Liver (tissue), 3 donors: ENCODE data around the gene MAP2K3.

Experiments
- ATF3 ChIP-seq: IDR thresholded peaks from 2 replicates; pipeline ENCODE4 v1.6.1; 2016; ENCODE audit warnings: antibody characterized with exemption
- FOXA1 ChIP-seq: IDR thresholded peaks from 2 replicates; pipeline ENCODE4 v1.6.1; 2016; ENCODE audit warnings: antibody characterized with exemption
- FOXA2 ChIP-seq: IDR thresholded peaks from 2 replicates; pipeline ENCODE4 v1.6.1; 2016; ENCODE audit warnings: antibody characterized with exemption
- HNF4G ChIP-seq: IDR thresholded peaks from 2 replicates; pipeline ENCODE4 v1.6.1; 2016; ENCODE audit warnings: antibody characterized with exemption
- JUND ChIP-seq, 2 donors: IDR thresholded peaks; 2 replicates each; pipeline ENCODE4 v1.6.1; 2016; ENCODE audit warnings: antibody characterized with exemption in 2 of 2
- RAD21 ChIP-seq, 2 donors: IDR thresholded peaks; 2 replicates each; pipeline ENCODE4 v1.6.1; 2016; ENCODE audit warnings: antibody characterized with exemption in 2 of 2, mild to moderate bottlenecking in 2 of 2
- RXRA ChIP-seq, 2 donors: IDR thresholded peaks; 2 replicates each; pipeline ENCODE4 v1.6.1; 2017 to 2018; ENCODE audit warnings: antibody characterized with exemption in 2 of 2, mild to moderate bottlenecking in 1 of 2
- SP1 ChIP-seq: IDR thresholded peaks from 2 replicates; pipeline ENCODE4 v1.6.1; 2018; ENCODE audit warnings: antibody characterized with exemption, mild to moderate bottlenecking
- TAF1 ChIP-seq: conservative IDR thresholded peaks from 2 replicates; pipeline ENCODE4 v1.6.1; 2016; ENCODE audit warnings: antibody characterized with exemption, mild to moderate bottlenecking
- YY1 ChIP-seq: IDR thresholded peaks from 2 replicates; pipeline ENCODE4 v1.6.1; 2016; ENCODE audit warnings: antibody characterized with exemption, mild to moderate bottlenecking
- TF ChIP-seq, protein P1 (sequence below): fragments of 150-350 bp; IDR thresholded peaks from 2 replicates; pipeline ENCODE4 v1.5.1; 2017; ENCODE audit warnings: improper control_type of control experiment, low read depth, low read length; ENCODE audit not compliant: missing input control
- TF ChIP-seq, protein P2 (sequence below): IDR thresholded peaks from 2 replicates; pipeline ENCODE4 v1.6.1; 2016; ENCODE audit warnings: antibody characterized with exemption
- TF ChIP-seq, protein P3 (sequence below): IDR thresholded peaks from 2 replicates; pipeline ENCODE4 v1.6.1; 2016; ENCODE audit warnings: antibody characterized with exemption
- TF ChIP-seq, protein P4 (sequence below): IDR thresholded peaks from 2 replicates; pipeline ENCODE4 v1.6.1; 2016; ENCODE audit warnings: antibody characterized with exemption, mild to moderate bottlenecking
- donor health status: healthy.
- donor health status: healthy.

GRCh38 chr17:21330436-21331160, 46.1 kb downstream of the MAP2K3 start:
- TF ChIP-seq ATF3, result no peak
- TF ChIP-seq, protein P1, sequence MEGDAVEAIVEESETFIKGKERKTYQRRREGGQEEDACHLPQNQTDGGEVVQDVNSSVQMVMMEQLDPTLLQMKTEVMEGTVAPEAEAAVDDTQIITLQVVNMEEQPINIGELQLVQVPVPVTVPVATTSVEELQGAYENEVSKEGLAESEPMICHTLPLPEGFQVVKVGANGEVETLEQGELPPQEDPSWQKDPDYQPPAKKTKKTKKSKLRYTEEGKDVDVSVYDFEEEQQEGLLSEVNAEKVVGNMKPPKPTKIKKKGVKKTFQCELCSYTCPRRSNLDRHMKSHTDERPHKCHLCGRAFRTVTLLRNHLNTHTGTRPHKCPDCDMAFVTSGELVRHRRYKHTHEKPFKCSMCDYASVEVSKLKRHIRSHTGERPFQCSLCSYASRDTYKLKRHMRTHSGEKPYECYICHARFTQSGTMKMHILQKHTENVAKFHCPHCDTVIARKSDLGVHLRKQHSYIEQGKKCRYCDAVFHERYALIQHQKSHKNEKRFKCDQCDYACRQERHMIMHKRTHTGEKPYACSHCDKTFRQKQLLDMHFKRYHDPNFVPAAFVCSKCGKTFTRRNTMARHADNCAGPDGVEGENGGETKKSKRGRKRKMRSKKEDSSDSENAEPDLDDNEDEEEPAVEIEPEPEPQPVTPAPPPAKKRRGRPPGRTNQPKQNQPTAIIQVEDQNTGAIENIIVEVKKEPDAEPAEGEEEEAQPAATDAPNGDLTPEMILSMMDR, result no peak
- TF ChIP-seq YY1, result no peak
- no peak for TF ChIP-seq RAD21 (IDR thresholded peaks at IDR 0.05)
- no peak for TF ChIP-seq SP1
- no peak for TF ChIP-seq RXRA (IDR thresholded peaks at IDR 0.05)
- no peak for TF ChIP-seq HNF4G
- TF ChIP-seq FOXA2, result no peak
- no peak for TF ChIP-seq JUND (IDR thresholded peaks at IDR 0.05)
- TF ChIP-seq, protein P2, sequence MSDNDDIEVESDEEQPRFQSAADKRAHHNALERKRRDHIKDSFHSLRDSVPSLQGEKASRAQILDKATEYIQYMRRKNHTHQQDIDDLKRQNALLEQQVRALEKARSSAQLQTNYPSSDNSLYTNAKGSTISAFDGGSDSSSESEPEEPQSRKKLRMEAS, result no peak
- TF ChIP-seq TAF1, result no peak
- TF ChIP-seq, protein P3, sequence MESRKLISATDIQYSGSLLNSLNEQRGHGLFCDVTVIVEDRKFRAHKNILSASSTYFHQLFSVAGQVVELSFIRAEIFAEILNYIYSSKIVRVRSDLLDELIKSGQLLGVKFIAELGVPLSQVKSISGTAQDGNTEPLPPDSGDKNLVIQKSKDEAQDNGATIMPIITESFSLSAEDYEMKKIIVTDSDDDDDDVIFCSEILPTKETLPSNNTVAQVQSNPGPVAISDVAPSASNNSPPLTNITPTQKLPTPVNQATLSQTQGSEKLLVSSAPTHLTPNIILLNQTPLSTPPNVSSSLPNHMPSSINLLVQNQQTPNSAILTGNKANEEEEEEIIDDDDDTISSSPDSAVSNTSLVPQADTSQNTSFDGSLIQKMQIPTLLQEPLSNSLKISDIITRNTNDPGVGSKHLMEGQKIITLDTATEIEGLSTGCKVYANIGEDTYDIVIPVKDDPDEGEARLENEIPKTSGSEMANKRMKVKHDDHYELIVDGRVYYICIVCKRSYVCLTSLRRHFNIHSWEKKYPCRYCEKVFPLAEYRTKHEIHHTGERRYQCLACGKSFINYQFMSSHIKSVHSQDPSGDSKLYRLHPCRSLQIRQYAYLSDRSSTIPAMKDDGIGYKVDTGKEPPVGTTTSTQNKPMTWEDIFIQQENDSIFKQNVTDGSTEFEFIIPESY, result no peak
- TF ChIP-seq, protein P4, sequence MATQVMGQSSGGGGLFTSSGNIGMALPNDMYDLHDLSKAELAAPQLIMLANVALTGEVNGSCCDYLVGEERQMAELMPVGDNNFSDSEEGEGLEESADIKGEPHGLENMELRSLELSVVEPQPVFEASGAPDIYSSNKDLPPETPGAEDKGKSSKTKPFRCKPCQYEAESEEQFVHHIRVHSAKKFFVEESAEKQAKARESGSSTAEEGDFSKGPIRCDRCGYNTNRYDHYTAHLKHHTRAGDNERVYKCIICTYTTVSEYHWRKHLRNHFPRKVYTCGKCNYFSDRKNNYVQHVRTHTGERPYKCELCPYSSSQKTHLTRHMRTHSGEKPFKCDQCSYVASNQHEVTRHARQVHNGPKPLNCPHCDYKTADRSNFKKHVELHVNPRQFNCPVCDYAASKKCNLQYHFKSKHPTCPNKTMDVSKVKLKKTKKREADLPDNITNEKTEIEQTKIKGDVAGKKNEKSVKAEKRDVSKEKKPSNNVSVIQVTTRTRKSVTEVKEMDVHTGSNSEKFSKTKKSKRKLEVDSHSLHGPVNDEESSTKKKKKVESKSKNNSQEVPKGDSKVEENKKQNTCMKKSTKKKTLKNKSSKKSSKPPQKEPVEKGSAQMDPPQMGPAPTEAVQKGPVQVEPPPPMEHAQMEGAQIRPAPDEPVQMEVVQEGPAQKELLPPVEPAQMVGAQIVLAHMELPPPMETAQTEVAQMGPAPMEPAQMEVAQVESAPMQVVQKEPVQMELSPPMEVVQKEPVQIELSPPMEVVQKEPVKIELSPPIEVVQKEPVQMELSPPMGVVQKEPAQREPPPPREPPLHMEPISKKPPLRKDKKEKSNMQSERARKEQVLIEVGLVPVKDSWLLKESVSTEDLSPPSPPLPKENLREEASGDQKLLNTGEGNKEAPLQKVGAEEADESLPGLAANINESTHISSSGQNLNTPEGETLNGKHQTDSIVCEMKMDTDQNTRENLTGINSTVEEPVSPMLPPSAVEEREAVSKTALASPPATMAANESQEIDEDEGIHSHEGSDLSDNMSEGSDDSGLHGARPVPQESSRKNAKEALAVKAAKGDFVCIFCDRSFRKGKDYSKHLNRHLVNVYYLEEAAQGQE, result no peak
- no peak for TF ChIP-seq FOXA1
